ENCODE results near the gene CDK9.

Gene CDK9

GRCh38 chr9:127812936-127813675, 27.3 kb downstream of the CDK9 start:
- H3K27ac ChIP-seq: no peak overlapping the region
- peaks cover 83% of the 10 kb centered on the region for H3K36me3 ChIP-seq
- TF ChIP-seq CTCF (IDR thresholded peaks at IDR 0.05; ENCODE audit: low read depth, low read length): no peak

GRCh38 chr9:127813686-127814226, 27.9 kb downstream of the CDK9 start:
- DNase-seq: no peak
- Histone ChIP-seq H3K9me3 (ENCODE audit: severe bottlenecking) (no peaks in the 10 kb centered on the region), H3K27ac (no peak overlapping the region), H3K4me3 (ENCODE audit: low read depth, low read length) (no peak overlapping the region), H3K27me3 (ENCODE audit: insufficient read depth, low read depth, severe bottlenecking) (no peaks in the 10 kb centered on the region), H3K36me3 (peaks cover 76% of the 10 kb centered on the region)
- TF ChIP-seq CTCF (IDR thresholded peaks at IDR 0.05; ENCODE audit: low read depth, low read length): no peak

More at GRCh38 chr9:127812936-127813675, 27.3 kb downstream of the CDK9 start:
- no peak for DNase-seq
- H3K9me3 ChIP-seq (ENCODE audit: severe bottlenecking): no peaks in the 10 kb centered on the region
- no peaks in the 10 kb centered on the region for H3K27me3 ChIP-seq (ENCODE audit: insufficient read depth, low read depth, severe bottlenecking)
- H3K4me3 ChIP-seq (ENCODE audit: low read depth, low read length): no peak overlapping the region

- no peaks in the 10 kb centered on the region for H3K9me3 ChIP-seq (ENCODE audit: severe bottlenecking)
- peak overlapping the region; percentile 30; the same call in 1 of the 2 replicates for H3K27ac ChIP-seq
- H3K36me3 ChIP-seq: peaks cover 68% of the 10 kb centered on the region
- no peaks in the 10 kb centered on the region for H3K27me3 ChIP-seq (ENCODE audit: insufficient read depth, low read depth, severe bottlenecking)
- DNase-seq: no peak
- no peak for TF ChIP-seq CTCF (IDR thresholded peaks at IDR 0.05; ENCODE audit: low read depth, low read length)
- no peak overlapping the region for H3K4me3 ChIP-seq (ENCODE audit: low read depth, low read length)
Measured at GRCh38 chr9:127814619-127815511, 29.0 kb downstream of the CDK9 start.

GRCh38 chr9:127815512-127816361, 29.9 kb downstream of the CDK9 start:
- peak overlapping the region; percentile 30; the same call in 1 of the 2 replicates for H3K27ac ChIP-seq
- no peaks in the 10 kb centered on the region for H3K9me3 ChIP-seq (ENCODE audit: severe bottlenecking)
- H3K36me3 ChIP-seq: peaks cover 59% of the 10 kb centered on the region
- no peak for DNase-seq
- no peak overlapping the region for H3K4me3 ChIP-seq (ENCODE audit: low read depth, low read length)
- no peaks in the 10 kb centered on the region for H3K27me3 ChIP-seq (ENCODE audit: insufficient read depth, low read depth, severe bottlenecking)
- no peak for TF ChIP-seq CTCF (IDR thresholded peaks at IDR 0.05; ENCODE audit: low read depth, low read length)

GRCh38 chr9:127816362-127816725, 30.5 kb downstream of the CDK9 start:
- H3K4me3 ChIP-seq (ENCODE audit: low read depth, low read length): no peak overlapping the region

More at GRCh38 chr9:127816362-127816725, 30.5 kb downstream of the CDK9 start:
- H3K9me3 ChIP-seq (ENCODE audit: severe bottlenecking): no peaks in the 10 kb centered on the region
- no peak for DNase-seq
- no peak for TF ChIP-seq CTCF (IDR thresholded peaks at IDR 0.05; ENCODE audit: low read depth, low read length)
- H3K27me3 ChIP-seq (ENCODE audit: insufficient read depth, low read depth, severe bottlenecking): no peaks in the 10 kb centered on the region
- H3K36me3 ChIP-seq: peaks cover 54% of the 10 kb centered on the region
- no peak overlapping the region; the same call in 1 of the 2 replicates for H3K27ac ChIP-seq
